Stimulated activated CD8-positive, alpha-beta memory T cell treated with anti-CD3 and anti-CD28 coated beads, Interleukin-2, amount 100 ng/mL, for 1 hour (primary cell): Measurements from ENCODE around the gene ANOS1.
"Not testable (repeated sequence)": the region's sequence is repeated elsewhere in the genome, so short reads cannot be mapped to it uniquely, and the experiment has no call there.

Experiments
- DNase-seq, 2 donors: peaks; one replicate each; pipeline ENCODE4 v3.0.0-alpha.2; 2020; ENCODE audit warnings: low read depth in 2 of 2

Gene ANOS1

GRCh38 chrX:8627796-8628195, 104.1 kb downstream of the ANOS1 start:
- DNase-seq = no peak

GRCh38 chrX:8607326-8607725, 124.6 kb downstream of the ANOS1 start:
- DNase-seq = no peak

- no peak for DNase-seq
Measured at GRCh38 chrX:8604131-8604530, 127.8 kb downstream of the ANOS1 start.

GRCh38 chrX:8591501-8591900, 140.4 kb downstream of the ANOS1 start:
- no peak for DNase-seq

GRCh38 chrX:8586953-8587352, 145.0 kb downstream of the ANOS1 start:
- DNase-seq = no peak

GRCh38 chrX:8579602-8580001, 152.3 kb downstream of the ANOS1 start:
- DNase-seq = no peak

- DNase-seq = no peak
Measured at GRCh38 chrX:8576821-8577220, 155.1 kb downstream of the ANOS1 start.

- DNase-seq = no peak
Measured at GRCh38 chrX:8565729-8566128, 166.2 kb downstream of the ANOS1 start.

- DNase-seq = no peak
Measured at GRCh38 chrX:8548446-8548845, 183.5 kb downstream of the ANOS1 start.

GRCh38 chrX:8546715-8547114, 185.2 kb downstream of the ANOS1 start:
- DNase-seq = no peak

- no peak for DNase-seq
Measured at GRCh38 chrX:8520791-8521190, 211.1 kb downstream of the ANOS1 start.

- DNase-seq = no peak
Measured at GRCh38 chrX:8520178-8520577, 211.8 kb downstream of the ANOS1 start.

- DNase-seq = no peak
Measured at GRCh38 chrX:8504451-8504850, 227.5 kb downstream of the ANOS1 start.

- not testable (repeated sequence) for DNase-seq
Measured at GRCh38 chrX:8502101-8502500, 229.8 kb downstream of the ANOS1 start.

- DNase-seq = no peak
Measured at GRCh38 chrX:8500203-8500602, 231.7 kb downstream of the ANOS1 start.

- DNase-seq = not testable (repeated sequence)
Measured at GRCh38 chrX:8495036-8495435, 236.9 kb downstream of the ANOS1 start.

GRCh38 chrX:8484360-8484949, 247.5 kb downstream of the ANOS1 start:
- no peak for DNase-seq
